CD4-positive, alpha-beta T cell treated with Interferon gamma for 1 hour (primary cell): ENCODE results near the gene ADRB2.

Experiments used
- DNase-seq: peaks from one replicate; pipeline ENCODE4 v3.0.0-alpha.2; 2020

Gene ADRB2

DNA sequence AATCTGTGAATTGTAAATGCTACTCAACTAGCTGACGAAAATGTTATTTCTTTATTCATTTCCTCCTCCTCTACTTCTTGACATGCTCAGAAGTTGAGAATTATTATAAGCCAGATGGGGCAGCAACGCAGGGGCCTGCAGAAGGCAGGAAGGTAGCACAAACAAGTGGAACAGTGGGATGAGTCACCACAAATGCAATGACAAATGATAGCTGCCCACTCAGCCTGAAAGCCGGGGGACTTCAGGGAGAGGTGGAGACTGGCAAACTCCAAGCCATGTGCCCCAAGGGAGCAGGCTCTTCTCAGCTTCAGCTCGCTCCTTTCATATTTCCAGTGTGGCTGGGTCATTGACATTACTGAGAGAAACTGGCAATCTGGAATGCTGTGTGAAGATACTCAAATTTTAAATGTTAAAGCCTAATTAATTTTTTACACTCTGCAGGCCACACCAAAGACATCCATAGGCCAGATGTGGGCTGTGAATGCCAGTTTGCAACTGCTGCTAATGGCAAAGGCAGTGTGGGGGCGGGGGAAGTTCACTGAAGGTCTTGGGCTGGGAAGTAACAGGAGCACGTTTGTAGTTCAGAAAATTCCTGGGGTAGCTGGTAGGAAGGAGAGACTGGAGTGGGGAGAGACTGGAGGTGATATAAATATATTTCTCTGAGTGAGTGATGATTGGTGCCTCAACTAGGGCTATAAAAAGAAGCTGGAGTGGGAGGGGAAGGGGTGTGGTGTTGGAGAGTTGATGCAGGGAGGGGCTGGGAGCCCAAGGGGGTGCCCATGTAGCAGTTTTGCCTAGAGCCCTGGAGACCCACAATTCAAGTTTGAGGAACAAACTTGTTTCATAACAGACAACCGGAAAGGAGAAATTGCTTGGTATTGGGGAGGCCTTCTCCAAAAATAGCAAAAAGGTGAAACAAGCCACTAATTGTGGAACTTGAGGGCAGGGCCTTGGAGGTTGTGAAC is 20.8 kb upstream of the ADRB2 start:
- DNase-seq = peak; percentile 17

DNA sequence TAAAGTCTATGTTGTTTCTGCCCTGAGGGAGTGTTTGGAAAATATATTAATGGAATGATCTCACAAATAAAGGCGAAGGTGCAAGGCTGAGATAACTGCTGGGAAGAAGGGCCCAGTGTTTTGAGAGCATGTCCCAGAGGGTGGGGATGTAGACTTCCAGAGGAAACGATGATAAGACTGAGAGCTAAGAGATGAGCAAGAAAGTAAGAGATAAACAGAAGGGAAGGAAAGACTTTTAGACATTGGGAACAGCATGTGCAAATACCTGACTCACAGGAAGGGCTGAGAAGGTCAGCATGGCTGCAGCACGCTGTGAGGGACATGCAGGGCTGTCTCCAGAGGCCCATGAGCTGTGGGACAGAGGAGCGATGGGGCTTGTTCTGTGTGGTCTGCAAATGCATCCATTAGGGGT is 19.9 kb upstream of the ADRB2 start:
- DNase-seq = no peak

DNA sequence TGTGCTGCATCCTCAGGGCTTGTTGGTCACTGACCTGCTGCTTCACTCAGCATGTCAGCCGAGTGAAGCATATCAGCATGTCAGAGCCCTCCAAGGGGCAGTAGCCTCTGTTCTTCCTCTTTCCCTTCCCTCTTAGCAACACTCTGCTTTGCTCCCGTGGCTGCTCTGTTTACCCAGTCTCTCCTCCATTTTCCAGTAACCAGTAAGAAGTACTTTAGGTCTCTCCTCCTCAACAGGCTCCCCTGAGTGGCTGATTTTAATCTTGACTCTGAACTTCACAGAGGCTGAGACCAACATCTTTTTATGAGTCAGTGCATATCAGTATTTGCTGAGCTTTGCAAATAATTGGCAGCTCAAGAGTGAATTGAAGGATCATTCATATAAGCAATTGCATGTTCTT is 18.6 kb upstream of the ADRB2 start:
- peak; percentile 16 for DNase-seq

DNA sequence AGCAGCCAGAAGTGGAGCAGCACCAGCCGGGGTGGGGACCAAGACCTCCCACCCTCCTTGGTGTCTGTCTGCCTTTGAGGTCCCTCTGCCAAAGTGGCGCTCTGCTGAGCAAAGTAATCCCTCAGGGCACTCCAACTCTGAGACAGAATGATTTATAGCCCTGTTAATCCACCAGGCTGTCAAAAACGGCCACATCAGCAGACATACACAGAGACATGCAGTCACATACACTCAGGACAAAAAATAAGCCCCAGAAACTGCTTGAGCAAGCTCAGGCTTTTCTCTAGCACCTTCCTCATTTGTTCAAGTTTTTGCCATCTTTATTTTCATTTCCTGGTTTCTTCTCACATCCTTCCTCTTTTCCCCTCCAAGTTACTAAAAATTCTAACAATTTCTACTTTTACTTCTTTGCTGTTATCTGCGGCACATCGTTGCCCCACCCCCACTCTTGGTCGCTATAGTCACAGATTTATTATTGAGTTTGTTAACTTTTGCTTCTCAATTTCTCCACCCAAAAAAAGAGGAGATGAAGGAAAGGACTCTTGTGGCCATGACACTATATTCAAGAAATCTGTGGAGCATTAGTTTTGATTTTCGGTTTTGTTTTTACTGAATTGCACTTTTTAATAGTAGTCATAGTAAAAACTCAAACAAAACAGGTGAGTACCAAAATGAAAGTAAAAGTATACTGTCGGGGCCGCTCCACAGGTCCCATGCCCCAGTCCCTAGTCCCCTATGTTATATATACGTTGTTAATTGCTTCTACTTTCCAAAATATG is 17.4 kb upstream of the ADRB2 start:
- DNase-seq = peak; percentile 55

DNA sequence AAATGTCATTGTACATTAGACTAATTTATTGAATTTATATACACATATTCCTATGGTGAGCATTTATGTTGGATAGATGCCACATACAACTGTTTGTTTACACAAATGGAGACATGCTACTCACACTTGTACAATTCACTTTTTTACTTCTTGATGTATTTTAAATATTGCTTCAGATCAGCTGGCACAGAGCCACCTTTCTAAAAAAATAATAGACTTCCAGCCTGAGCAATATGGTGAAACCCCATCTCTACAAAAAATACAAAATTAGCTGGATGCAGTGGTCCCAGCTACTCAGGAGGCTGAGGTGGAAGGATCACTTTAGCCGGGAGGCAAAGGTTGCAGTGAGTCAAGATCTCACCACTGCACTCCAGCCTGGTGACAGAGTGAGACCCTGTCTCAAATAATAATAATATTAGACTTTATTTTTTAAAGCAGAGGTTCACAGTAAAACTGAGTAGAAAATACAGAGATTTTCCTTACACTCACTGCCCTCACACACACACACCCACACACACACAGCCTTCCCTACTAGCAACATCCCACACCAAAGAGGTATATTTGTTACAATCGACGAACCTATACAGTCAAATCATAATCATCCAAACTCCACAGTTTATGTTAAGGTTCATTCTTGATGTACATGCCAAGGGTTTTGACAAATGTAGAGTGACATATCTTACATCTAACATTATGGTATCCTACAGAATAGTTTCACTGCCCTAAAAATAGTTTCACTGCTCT is 16.5 kb upstream of the ADRB2 start:
- no peak for DNase-seq

DNA sequence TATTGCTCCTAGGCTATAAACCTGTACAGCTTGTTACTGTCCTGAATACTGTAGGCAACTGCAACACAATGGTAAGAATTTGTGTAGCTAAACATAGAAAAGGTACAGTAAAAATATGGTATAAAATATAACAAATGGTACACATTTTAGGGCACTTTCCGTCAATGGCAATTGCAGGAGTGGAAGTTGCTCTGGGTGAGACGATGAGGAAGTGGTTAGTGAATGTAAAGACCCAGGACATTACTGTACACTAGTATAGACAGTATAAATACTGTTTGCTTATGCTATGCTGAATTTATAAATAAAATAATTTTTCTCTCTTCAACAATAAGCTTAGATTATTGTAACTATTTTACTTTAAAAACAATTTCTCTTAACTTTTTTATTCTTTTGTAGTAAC is 15.6 kb upstream of the ADRB2 start:
- no peak for DNase-seq

DNA sequence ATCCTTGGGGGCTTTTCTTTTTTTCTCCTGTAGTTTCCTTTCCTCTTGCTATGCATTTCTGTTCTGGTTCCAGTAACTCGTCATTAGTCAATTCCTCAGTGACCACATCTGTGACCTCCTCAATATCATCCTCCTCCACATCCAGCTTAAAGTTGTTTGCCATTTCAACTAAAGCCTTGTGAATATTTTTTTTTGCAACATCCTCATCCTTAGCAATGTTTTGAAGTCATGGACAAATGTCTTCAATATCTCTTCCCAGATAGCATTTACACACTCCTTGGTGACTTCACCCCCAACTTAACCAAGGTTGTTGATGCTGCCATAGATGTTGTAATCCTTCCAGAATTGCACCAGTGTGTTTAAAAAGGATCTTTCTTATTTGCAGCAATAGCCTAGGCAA is 14.7 kb upstream of the ADRB2 start:
- no peak for DNase-seq

DNA sequence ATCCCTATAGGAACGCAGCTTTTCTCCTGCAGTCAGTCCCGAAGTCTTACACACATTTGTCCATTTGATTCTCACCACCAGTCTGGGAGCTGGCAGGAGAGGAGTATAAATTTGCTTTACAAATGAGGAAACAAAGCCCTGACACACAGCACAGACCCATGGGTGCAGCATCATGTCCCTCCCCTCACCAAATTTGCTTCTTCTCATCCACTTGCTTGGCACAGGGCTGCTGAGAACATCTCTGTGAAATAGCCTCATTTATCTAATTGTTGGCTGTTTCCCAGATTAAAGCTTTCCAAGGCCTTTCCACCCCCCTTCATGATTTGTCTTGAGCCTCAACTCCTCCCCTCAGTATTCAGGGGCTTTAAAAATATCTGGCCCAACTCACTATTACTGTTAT is 11.3 kb upstream of the ADRB2 start:
- no peak for DNase-seq

DNA sequence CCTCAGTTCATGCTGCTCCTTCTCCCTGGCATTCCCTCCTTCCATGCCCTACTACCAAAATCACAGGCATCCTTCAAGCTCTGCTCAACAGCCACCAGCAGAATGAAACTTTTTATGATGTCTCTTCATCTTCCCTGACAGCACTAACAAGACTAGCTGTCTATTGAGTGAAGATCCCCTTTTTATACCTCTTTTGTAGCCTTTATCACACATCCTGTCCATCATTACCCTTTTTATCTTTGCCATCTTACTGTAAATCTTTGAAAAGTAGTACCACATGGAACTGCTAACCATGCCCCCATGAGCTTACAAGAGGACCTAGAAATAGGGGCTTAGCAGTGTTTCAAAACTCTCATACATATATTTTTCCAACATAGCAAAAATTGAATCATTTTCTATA is 10.8 kb upstream of the ADRB2 start:
- no peak for DNase-seq

DNA sequence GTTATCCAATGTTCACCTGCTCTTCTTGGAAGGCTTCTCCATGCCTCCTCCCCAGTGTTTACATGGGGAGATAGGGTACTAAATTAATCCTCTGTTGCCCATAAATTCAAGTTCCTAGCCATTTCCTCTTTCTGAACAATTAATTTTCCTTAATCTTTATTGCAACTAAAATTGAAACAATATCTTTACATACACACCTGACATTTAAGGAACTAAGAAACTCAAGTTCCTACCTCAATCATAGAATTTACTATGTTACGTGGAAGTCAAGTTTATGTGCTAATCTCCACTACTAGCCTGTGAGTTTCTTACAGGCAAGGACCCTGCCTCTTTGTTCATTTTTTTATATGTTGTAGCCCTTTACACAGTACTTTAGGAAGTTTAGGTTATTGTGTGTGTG is 10.1 kb upstream of the ADRB2 start:
- DNase-seq = no peak

DNA sequence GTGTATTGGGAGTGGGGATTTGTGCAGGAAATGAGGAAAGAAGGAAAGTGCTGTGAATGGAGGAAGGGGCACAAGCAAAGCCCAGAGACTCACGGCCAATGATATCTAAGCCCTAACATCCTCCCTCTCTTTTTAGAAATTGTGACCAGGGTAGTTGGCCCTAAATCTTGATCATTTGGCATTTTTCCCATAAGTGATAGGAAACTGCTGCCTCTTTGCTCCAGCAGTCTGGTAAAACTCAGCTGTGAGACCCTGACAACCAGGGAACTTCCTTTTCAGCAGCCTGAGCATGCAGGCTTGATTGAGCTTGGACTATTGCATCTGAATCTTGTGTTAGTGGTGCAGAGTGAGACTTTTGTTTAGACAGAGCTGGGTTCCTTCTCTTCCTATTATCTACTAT is 9.6 kb upstream of the ADRB2 start:
- DNase-seq = no peak

DNA sequence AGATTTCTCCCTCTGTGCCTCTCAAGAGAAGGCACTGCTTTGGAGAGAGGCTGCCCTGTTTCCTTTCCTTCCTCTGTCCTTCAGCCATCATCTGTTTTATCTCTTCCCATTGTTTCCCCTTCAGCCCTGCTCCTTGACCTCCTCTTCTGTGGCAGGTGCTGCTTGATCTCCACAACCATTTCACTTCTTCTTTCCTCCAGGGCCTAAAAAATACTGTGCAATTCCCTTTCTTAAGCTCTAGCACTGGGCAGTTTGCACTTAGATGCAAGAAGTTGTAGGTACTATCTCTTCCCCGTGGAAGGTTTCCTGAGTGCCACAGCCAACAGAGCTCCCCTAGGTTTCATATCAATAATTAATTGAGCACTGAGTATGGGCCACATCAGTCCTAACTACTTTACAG is 8.8 kb upstream of the ADRB2 start:
- DNase-seq = no peak

DNA sequence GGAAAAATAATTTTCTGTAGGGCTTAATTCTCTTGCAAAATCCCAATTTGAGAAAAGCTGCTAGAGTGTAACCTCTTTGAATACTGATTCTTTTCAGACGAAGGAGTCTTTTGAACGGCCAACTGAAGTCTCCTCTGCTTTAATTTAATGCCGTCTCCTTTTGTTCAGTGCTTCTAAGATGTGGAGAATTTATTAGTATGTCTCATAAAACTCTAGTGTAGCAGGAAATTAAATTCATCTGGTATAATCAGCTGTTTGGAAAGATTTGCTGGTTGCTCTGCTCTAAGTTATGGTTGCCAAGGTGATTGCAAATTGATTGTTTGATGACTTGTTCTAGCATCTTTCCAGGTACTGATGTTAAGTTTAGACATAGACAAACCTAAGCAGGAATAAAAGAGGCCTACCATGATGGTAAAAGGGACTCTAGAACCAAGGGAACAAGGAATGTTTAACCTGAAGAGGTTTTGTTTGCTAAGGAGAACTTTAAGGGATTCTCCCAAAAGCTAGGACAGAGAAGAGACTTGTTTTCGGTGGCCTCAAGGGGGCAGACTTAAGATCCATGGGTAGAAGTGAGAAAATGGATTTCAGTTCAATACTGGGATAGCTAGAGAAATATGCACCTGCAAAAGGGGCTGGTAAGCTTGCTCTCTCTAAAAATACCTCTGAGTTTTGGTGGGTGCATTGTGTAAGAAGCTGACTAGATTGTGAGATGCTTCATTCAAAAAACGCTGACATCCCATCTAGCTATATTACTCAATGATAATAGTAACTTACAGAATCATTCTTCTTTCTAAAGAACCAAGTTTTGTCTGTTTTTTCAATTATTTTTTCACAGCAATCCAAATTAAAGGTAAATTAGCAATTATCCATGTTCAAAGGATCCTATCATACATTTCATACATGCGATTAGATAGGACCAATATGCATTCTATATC is 5.7 kb upstream of the ADRB2 start:
- no peak for DNase-seq

DNA sequence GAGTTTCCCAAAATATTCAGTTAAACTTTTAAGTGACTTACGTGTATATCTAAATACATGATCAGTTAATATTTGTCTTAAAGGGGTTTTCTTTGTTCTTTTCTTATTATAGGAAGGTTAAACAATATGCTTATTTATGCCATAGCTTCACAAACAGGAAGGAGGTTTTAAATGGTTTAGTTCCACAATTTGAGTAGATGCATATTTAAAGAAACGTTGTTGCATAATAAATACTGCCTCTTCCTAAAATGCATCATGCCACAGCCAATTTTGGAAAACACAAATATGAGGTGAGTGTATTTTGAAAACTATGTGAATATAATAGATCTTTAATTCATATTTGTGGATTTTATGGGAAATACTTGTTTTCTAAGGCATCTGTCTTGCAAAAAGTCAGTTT is 2.5 kb upstream of the ADRB2 start:
- no peak for DNase-seq

DNA sequence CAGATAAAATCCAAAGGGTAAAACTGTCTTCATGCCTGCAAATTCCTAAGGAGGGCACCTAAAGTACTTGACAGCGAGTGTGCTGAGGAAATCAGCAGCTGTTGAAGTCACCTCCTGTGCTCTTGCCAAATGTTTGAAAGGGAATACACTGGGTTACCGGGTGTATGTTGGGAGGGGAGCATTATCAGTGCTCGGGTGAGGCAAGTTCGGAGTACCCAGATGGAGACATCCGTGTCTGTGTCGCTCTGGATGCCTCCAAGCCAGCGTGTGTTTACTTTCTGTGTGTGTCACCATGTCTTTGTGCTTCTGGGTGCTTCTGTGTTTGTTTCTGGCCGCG is 727 bp upstream of the ADRB2 start:
- no peak for DNase-seq

DNA sequence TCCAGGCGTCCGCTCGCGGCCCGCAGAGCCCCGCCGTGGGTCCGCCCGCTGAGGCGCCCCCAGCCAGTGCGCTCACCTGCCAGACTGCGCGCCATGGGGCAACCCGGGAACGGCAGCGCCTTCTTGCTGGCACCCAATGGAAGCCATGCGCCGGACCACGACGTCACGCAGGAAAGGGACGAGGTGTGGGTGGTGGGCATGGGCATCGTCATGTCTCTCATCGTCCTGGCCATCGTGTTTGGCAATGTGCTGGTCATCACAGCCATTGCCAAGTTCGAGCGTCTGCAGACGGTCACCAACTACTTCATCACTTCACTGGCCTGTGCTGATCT is 294 bp downstream of the ADRB2 start:
- DNase-seq = no peak

DNA sequence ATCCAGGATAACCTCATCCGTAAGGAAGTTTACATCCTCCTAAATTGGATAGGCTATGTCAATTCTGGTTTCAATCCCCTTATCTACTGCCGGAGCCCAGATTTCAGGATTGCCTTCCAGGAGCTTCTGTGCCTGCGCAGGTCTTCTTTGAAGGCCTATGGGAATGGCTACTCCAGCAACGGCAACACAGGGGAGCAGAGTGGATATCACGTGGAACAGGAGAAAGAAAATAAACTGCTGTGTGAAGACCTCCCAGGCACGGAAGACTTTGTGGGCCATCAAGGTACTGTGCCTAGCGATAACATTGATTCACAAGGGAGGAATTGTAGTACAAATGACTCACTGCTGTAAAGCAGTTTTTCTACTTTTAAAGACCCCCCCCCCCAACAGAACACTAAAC is 1.3 kb downstream of the ADRB2 start:
- no peak for DNase-seq

DNA sequence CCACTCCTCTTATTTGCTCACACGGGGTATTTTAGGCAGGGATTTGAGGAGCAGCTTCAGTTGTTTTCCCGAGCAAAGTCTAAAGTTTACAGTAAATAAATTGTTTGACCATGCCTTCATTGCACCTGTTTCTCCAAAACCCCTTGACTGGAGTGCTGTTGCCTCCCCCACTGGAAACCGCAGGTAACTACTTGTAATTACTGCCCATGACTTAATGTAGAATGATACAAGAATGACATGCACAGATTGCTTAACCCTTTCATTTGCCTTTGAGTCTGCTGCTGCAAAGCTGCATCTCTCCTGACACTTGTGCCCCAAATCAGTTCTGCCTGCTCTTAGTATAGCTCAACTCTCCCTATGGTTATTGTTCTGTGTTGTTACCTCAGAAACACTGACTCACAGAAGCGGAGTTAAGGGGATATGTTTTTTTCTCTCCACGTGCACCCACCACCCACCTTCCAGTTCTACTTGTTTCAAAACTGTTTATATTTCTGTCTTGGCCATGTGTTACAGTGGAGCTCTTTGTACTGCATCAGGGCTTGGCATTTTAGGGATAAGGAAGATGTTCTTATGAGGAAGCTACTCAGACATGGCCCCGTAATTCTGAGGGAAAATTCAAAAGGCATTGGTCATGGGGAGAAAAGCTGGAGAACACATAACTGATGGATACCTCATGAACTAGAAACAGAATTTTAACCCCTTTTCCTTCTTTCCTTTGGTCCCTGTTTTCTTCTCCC is 2.3 kb downstream of the ADRB2 start:
- no peak for DNase-seq

DNA sequence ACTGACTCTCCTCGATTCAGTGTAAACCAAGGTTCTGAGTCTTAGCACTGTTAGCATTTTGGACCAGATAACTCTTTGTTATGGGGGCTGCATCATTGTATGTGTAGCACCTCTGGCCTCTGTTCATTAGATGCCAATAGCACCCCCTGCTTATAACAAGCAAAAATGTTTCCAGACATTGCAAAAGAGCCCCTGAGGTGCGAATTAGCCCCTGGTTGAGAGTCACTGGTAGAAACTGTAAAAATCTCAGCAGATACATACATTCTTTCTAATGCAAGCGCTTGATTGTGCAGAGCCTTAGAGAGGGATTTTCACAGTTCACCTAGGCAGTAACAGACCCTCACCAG is 2.8 kb downstream of the ADRB2 start:
- no peak for DNase-seq

DNA sequence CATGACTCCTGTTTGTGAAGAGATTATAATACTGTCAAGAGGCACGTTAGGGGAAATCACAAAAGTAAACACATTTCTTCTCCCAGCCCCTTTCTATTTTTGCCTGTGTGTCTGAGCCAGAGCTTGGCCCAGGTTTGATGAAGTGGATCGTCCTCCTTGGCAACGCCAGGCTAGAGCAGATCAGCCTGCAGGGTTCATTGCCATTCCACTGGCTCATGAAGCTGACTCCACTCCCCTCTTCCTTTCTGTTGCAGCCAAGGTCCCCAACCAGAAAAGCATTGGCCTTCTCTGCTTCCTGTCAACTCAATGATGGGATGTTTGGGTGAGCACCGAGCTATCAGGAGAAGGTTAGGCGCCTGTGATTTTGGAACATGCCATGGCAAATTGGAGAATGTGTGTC is 3.3 kb downstream of the ADRB2 start:
- no peak for DNase-seq

DNA sequence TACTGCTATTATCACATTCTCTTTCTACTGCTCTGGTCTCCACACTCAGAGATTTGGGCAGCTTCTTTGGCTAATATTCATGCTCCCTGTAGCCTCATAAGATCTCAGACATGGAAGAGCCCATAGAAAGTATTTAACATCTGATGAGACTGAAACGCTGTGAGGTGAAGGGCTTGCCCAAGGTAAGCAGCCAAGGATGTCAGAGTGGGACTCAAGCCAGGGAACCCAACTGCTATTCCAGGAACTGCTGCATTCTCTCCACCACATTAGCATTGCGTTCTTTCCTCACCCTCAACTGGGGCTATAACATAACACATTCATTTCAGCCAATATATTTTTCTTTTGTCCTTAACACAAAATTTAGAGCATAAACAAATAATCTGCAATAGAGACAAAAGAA is 3.8 kb downstream of the ADRB2 start:
- DNase-seq = no peak
